Right atrium auricular region (tissue), 2 donors: ENCODE data around the gene CNOT8. TPM values are rescaled to one million over a fixed set of nuclear protein-coding genes. Genes with fewer than 3 reads are reported as not detected.
A peak's percentile ranks its signal among the peaks of the same experiment; 100 is the strongest.

Source experiments
- DNase-seq: peaks from one replicate; pipeline ENCODE4 v3.0.0-alpha.2; 2019; ENCODE audit warnings: low spot score
- H3K27ac ChIP-seq, 2 donors: fragments of 200-600 bp; sonication (generic); 1 replicate in 1 of 2; 2 replicates in 1 of 2; pipeline ENCODE4 v1.5.1; 2016 to 2019
- H3K27me3 ChIP-seq, 2 donors: fragments of 200-600 bp; sonication (generic); one replicate each; pipeline versions ENCODE4 v1.5.1 to v1.6.0; 2017 to 2019
- H3K36me3 ChIP-seq: fragments of 200-600 bp; sonication (generic); one replicate; pipeline ENCODE4 v1.5.1; 2016
- H3K4me1 ChIP-seq, 2 donors: fragments of 200-600 bp; sonication (generic); one replicate each; pipeline versions ENCODE4 v1.5.1 to v1.6.0; 2017 to 2019
- H3K4me3 ChIP-seq, 2 donors: fragments of 200-600 bp; sonication (generic); 1 replicate in 1 of 2; 2 replicates in 1 of 2; pipeline ENCODE4 v1.5.1; 2017 to 2019; ENCODE audit warnings: mild to moderate bottlenecking in 1 of 2, moderate library complexity in 1 of 2
- H3K9me3 ChIP-seq, 2 donors: fragments of 200-600 bp; sonication (generic); one replicate each; pipeline ENCODE4 v1.5.1; 2019
- CTCF ChIP-seq, 2 donors: fragments of 200-600 bp; sonication (generic); IDR thresholded peaks; one replicate each; pipeline ENCODE4 v1.5.1; 2019; ENCODE audit warnings: antibody characterized with exemption in 2 of 2
- total RNA-seq, 2 donors: library from RNA; depleted of rRNA; stranded (reverse); fragments of >200 nt; gene quantifications; one replicate each; pipeline ENCODE4 v1.1.0, GENCODE V29; 2016

CNOT8 gene
- total RNA-seq, 2 donors from 2014 or later = 28.0 to 31.4 TPM

GRCh38 chr5:154836225-154836624 is 22.2 kb upstream of the CNOT8 start:
- no peak for DNase-seq
- peak overlapping the region; percentile 60 to 75 for H3K27ac ChIP-seq
- peaks cover 21% of the 10 kb centered on the region for H3K36me3 ChIP-seq
- no peaks in the 10 kb centered on the region for H3K27me3 ChIP-seq
- H3K9me3 ChIP-seq = no peaks in the 10 kb centered on the region
- no peak overlapping the region for H3K4me3 ChIP-seq
- no peak for TF ChIP-seq CTCF (IDR thresholded peaks at IDR 0.05)
- peaks cover 0 to 23% of the 10 kb centered on the region in 2 donors for H3K4me1 ChIP-seq

GRCh38 chr5:154837009-154837901 is 21.2 kb upstream of the CNOT8 start:
- Histone ChIP-seq H3K36me3 (peaks cover 19% of the 10 kb centered on the region), H3K4me1 (peaks cover 0 to 29% of the 10 kb centered on the region in 2 donors), H3K27me3 (no peaks in the 10 kb centered on the region), H3K27ac (no peak overlapping the region), H3K9me3 (no peaks in the 10 kb centered on the region), H3K4me3 (no peak overlapping the region)
- TF ChIP-seq CTCF (IDR thresholded peaks at IDR 0.05) = no peak
- DNase-seq = no peak

- Histone ChIP-seq H3K27me3 (no peaks in the 10 kb centered on the region), H3K4me3 (no peak overlapping the region), H3K4me1 (peaks cover 0 to 20% of the 10 kb centered on the region in 2 donors), H3K27ac (no peak overlapping the region), H3K36me3 (peaks cover 19% of the 10 kb centered on the region), H3K9me3 (no peaks in the 10 kb centered on the region)
- no peak for DNase-seq
- TF ChIP-seq CTCF (IDR thresholded peaks at IDR 0.05) = no peak
Observed at GRCh38 chr5:154840435-154841272, 17.8 kb upstream of the CNOT8 start.

- H3K4me3 ChIP-seq = no peak overlapping the region
- no peak for DNase-seq
- no peak overlapping the region for H3K27ac ChIP-seq
- H3K4me1 ChIP-seq = peaks cover 0 to 15% of the 10 kb centered on the region in 2 donors
- TF ChIP-seq CTCF (IDR thresholded peaks at IDR 0.05) = no peak
- H3K36me3 ChIP-seq = peaks cover 19% of the 10 kb centered on the region
- H3K9me3 ChIP-seq = no peaks in the 10 kb centered on the region
- H3K27me3 ChIP-seq = no peaks in the 10 kb centered on the region
Observed at GRCh38 chr5:154841273-154841661, 17.2 kb upstream of the CNOT8 start.

GRCh38 chr5:154842689-154843530 is 15.5 kb upstream of the CNOT8 start:
- Histone ChIP-seq H3K4me1 (peaks cover 0 to 15% of the 10 kb centered on the region in 2 donors), H3K4me3 (no peak overlapping the region), H3K9me3 (no peaks in the 10 kb centered on the region), H3K36me3 (peaks cover 5% of the 10 kb centered on the region), H3K27me3 (no peaks in the 10 kb centered on the region), H3K27ac (no peak overlapping the region)
- no peak for DNase-seq
- no peak for TF ChIP-seq CTCF (IDR thresholded peaks at IDR 0.05)
